Mononuclear cell (primary cell): ENCODE results near the gene TGFB2. TPM values are rescaled to one million over a fixed set of nuclear protein-coding genes. Genes with fewer than 3 reads are reported as not detected.
A peak's percentile ranks its signal among the peaks of the same experiment; 100 is the strongest.

Source experiments
- H3K27me3 ChIP-seq: 2 replicates; pipeline ENCODE4 v1.6.0; 2011; ENCODE audit warnings: low read length, control low read depth; ENCODE audit not compliant: insufficient read depth
- H3K4me1 ChIP-seq: 2 replicates; pipeline ENCODE4 v1.5.1; 2011; ENCODE audit warnings: mild to moderate bottlenecking, low read length, control low read depth; ENCODE audit not compliant: insufficient read depth
- H3K4me3 ChIP-seq: 2 replicates; pipeline ENCODE4 v1.5.1; 2011; ENCODE audit warnings: mild to moderate bottlenecking, low read length, moderate library complexity
- H3K9me3 ChIP-seq: 2 replicates; pipeline ENCODE4 v1.5.1; 2011; ENCODE audit warnings: low read depth, mild to moderate bottlenecking, control low read depth, low read length
- total RNA-seq: library from RNA; depleted of rRNA; stranded (reverse); fragments of >200 nt; gene quantifications from one replicate; pipeline ENCODE4 v1.2.3, GENCODE V29; 2012

Gene TGFB2
- total RNA-seq, 1 donor: 0.31 TPM

DNA sequence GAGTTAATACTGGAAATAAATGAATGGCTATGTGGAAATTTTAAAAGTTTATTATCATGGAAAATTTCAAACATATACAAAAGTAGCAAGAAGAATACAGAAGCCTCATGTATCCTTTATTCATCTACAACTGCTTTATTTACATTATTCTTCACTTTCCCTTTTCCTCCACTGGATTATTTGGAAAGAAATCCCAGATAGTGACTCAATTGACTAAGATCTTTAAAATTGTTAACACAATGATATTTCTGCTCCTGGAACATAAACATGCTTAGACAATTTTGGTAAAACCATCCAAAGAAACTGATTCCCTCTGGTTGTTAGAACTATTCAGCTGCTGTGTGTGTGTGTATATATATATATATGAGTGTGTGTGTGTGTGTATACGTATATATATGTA, 116.2 kb downstream of the TGFB2 start:
- H3K27me3 ChIP-seq: no peaks in the 10 kb centered on the region
- H3K4me1 ChIP-seq: peaks cover 33% of the 10 kb centered on the region
- no peak overlapping the region for H3K4me3 ChIP-seq
- H3K9me3 ChIP-seq: no peaks in the 10 kb centered on the region

DNA sequence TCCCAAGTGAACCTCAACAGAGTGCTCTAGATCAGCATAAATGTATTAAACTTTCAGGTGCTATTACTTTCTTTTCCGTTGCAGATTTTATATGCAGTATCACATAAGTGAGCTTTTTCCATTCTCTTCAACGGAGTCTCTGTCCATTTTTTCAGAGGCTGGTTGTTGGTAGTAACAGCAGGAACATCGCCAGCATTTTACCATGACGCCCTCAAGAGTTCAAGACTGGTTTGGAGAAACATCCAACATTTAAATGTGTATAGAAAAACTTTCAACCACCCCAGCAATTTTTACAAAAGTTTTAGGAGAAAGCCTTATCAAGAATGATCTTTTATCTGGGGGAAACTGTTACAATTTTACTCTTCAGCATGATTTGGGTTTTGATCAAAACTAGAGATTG, 117.0 kb downstream of the TGFB2 start:
- Histone ChIP-seq H3K4me3 (no peak overlapping the region), H3K27me3 (no peaks in the 10 kb centered on the region), H3K4me1 (peaks cover 33% of the 10 kb centered on the region), H3K9me3 (no peaks in the 10 kb centered on the region)

DNA sequence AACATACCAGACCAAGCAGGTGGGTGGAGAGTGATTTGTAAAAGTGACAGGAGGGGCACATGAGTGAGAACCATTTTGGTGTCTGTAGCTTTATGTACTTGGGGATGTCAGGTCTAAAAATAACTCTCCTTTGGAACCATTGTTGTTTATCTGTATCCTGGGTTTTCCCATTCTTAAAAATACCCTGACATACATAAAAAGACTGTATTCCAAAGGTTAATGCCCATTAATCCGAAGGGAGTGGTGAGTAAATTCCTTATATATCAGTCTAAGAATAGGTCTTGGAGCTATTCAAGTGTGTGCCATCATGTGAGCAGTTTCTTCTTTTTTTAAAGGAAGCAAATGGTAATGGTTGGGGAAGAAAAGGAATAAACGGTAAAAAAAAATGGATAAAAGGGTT, 117.5 kb downstream of the TGFB2 start:
- Histone ChIP-seq H3K27me3 (no peaks in the 10 kb centered on the region), H3K9me3 (no peaks in the 10 kb centered on the region), H3K4me3 (no peak overlapping the region), H3K4me1 (peaks cover 33% of the 10 kb centered on the region)

DNA sequence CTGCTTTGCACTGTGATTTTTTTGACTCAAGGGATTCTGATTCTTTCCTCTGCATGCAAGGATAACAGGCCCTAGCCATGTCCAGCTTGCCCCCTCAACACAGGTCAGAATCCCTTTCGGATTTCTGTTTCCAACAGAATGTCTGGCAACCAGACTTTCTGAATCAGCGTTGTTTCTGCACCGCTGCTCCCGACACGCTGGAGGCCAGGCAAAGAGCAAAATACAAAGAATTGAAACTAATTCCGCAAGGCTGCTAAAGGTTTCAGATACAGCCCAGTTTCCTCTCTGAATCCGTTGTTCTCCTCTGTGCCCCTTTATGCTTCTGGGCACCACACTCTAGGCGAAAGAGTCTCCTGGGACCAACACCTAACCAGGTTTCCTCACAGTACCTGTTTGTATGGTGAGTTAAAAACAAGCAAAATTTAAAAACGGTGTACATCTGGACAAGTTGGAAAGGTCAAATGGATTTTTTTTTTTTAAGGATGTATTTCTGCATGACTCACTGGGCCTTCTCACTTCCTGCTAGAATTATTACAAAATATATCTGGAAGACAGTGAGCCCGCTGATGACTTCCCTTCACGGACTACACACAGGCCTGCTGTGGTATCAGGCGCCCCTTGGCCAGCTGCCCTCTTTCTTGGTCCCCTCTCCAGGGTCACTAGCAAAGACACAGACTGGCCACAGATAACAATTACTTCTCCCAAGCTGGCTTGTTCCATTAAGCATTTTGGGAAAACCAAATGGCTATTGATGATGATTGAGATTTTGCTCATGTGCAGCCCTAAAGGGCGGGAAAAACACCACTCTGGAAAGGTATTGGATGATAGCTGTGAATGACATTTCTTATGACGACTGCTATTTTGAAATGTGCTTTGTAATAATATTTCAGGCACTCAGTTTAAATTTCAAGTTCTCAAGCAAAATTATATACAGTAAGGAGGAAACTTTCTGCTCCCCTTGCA, 118.3 kb downstream of the TGFB2 start:
- H3K9me3 ChIP-seq: no peaks in the 10 kb centered on the region
- H3K4me3 ChIP-seq: peak overlapping the region; percentile 17
- peaks cover 37% of the 10 kb centered on the region for H3K4me1 ChIP-seq
- H3K27me3 ChIP-seq: no peaks in the 10 kb centered on the region

DNA sequence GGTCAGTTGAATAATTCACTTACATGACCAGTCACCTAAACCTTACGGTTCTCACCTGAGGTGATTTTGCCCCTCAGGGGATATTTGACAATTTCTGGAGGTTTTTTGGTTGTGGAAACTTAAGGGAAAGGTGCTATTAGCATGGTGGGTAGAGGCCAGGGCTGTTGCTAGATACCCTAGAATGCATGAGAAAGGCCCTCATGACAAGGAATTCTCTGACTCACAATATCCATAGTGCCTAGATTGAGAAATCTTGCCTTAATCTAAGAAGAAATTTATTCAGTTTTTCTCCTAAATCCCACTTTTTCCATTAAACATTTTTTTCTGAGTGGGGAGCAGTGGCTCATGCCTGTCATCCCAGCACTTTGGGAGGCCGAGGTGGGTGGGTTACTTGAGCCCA, 119.7 kb downstream of the TGFB2 start:
- Histone ChIP-seq H3K9me3 (no peaks in the 10 kb centered on the region), H3K4me3 (no peak overlapping the region), H3K4me1 (peaks cover 35% of the 10 kb centered on the region), H3K27me3 (no peaks in the 10 kb centered on the region)

DNA sequence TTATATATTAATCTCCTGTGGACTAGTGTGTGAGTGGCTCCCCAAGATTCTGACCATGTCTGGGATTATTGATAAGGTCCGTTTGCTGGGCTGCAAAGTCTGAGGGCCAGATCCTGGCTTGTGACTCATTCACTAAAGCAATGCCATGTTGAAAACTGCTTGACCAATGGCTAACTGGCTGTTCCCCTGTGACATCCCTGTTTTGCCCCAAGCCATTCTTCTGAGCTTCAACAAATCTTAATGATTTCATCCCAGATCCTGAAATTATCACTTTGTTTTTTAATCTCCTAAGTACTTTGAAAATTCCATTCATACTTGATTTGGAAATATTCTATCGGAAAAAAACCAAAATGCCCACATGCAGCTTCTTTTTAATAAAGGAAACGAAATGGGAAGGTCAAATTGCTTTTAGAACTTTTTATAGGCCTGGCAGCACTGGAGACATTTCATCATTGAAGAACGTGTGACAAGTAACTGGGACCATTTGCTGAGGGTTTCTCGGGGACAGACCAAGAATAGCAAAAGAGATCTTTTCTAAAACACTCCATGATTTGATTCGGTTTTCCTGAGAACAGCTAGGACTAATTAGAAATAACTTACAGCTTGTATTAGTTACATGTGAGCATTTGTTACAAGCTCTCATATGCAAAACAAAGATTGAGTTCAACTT, 121.3 kb downstream of the TGFB2 start:
- no peaks in the 10 kb centered on the region for H3K9me3 ChIP-seq

DNA sequence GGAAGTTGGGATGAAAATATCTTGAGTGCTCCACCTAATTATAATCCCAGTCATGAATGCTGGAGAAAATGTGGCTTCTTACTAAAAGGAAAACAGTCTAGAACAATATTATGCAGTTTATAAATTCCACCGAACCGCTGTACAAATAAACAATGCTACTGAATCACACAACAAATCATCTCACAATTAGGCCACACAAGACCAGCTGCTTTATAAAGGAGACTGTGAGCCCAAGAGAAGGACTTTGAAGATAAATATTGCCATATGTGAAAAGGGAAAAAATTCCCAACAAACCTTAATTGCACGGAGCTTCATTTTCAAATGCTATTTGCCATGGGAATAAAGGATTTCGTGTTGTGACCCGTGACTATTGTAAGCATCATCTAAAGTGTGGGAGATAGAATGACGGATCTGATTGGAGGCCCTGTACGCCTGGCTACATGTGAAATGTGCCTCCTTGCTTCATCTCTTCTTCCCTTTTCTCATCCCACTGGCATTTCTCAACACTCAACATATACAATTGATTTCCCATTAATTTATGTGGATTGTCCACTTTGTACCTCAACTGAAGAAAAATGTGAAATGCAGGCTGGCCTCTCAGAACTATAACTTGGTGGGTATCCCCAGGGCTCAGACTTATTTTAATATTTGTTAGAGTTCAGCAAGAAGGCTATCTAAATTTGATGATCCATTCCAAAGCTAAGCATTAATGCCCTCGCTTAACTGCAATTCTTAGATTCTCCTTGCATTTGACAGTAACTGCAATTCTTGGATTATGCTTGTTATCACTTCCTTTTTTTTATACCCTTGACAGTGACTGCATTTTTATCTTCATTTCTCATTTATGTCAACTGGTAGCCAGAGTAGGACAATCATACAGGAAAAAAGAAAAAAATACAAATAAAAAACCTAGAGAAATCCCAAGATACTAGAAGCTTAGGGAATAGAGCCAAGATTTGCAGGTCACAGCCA, 122.3 kb downstream of the TGFB2 start:
- Histone ChIP-seq H3K9me3 (no peaks in the 10 kb centered on the region), H3K27me3 (no peaks in the 10 kb centered on the region), H3K4me1 (peaks cover 26% of the 10 kb centered on the region), H3K4me3 (no peak overlapping the region)

More for the DNA sequence above, 121.3 kb downstream of the TGFB2 start:
- no peak overlapping the region for H3K4me3 ChIP-seq
- H3K4me1 ChIP-seq: peaks cover 29% of the 10 kb centered on the region
- no peaks in the 10 kb centered on the region for H3K27me3 ChIP-seq

DNA sequence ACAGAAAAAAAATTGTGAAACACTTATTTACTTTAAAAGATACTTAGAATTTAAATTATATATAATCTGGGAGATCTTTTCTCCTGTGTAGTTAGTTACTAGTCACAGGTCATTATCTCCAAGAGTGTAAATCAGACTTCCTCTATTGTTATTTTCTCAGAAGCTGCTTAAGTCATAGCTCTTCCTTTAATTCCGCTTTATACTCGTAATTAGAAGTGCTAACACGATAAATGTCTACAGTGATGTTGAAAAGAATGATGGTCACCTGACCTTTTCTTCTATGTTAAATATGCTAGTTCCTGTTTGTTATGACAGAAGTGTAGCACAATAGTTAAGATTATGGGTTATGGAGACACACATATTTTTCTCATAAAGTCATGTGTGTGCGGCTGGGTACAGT, 123.6 kb downstream of the TGFB2 start:
- peaks cover 19% of the 10 kb centered on the region for H3K4me1 ChIP-seq
- H3K4me3 ChIP-seq: no peak overlapping the region
- no peaks in the 10 kb centered on the region for H3K9me3 ChIP-seq
- H3K27me3 ChIP-seq: no peaks in the 10 kb centered on the region

DNA sequence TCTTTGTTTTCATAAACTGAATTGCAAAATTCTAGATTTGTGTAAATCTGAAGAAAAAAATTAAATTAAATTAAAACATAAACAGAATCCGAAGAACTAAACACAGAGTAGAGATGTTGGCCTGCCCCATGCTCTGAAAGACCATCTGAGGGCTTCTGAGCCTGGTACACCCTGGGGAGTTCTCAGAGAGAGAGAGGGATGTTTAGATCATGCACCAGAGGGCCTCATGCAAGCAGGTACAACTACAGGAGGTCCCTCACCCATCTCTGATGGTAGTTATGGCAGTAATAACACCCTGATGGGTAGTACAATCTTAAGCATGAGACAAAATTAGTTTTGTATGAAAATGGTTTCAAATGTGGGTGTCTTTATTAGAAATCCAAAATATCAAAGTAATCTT, 127.7 kb downstream of the TGFB2 start:
- H3K9me3 ChIP-seq: no peaks in the 10 kb centered on the region
- H3K4me1 ChIP-seq: peaks cover 17% of the 10 kb centered on the region
- no peak overlapping the region for H3K4me3 ChIP-seq
- H3K27me3 ChIP-seq: no peaks in the 10 kb centered on the region

DNA sequence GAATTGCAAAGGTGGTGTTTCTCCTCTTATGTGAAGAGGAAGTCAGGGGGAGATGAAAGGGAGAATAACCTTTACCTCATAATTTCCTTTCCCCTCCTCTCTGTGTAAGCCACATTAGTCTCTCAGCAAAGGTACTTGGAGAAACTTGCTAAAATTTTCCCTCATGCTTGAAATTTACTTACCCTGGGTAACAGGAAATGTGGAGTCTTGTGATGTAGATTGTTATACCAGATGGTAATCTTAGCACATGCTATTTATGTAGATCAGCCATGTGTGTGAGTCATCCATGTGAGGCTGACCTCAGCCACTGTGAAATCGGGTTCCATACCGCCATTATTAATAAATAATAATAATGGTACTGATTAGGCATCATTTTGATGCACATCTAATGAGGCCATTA, 128.4 kb downstream of the TGFB2 start:
- no peaks in the 10 kb centered on the region for H3K27me3 ChIP-seq
- H3K9me3 ChIP-seq: no peaks in the 10 kb centered on the region
- peaks cover 15% of the 10 kb centered on the region for H3K4me1 ChIP-seq
- no peak overlapping the region for H3K4me3 ChIP-seq

DNA sequence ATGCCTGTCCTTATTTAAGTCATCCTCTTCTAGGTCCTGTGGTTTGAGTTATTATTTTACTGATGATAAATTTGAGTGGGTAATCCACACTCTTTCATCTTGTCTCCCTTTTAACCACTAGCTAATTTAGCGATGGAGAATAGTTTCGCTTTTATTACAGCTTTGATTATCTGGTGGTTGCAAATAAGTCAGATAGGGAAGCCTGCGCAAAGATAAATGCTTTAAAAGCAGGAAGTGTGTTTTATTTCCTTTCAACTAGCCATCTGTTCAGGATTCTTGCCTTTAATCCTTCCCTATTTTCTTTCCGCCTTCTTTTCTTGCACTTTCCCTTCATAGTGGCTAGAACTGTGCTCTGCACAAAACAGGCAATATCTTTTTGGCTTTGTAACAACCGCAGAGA, 129.0 kb downstream of the TGFB2 start:
- no peak overlapping the region for H3K4me3 ChIP-seq
- peaks cover 11% of the 10 kb centered on the region for H3K4me1 ChIP-seq
- no peaks in the 10 kb centered on the region for H3K27me3 ChIP-seq
- H3K9me3 ChIP-seq: no peaks in the 10 kb centered on the region

DNA sequence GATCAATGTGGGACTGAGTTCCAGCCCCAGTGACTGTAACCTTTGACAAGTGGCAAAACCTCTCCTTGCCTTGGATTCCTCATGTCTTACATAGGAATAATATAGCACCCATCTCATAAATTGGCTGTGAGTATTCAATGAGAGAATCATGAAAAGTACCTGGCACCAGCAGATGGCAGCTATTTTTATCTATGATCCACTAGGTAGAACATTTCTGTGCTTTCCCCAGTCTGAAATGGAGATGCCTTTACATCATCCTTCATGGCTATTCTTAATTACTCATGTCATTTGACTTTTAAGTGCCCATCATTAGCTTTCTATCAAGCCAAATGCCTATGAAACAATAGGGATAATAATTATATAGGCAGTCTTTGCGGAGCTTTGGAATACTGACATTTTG, 130.1 kb downstream of the TGFB2 start:
- H3K4me3 ChIP-seq: no peak overlapping the region
- peaks cover 10% of the 10 kb centered on the region for H3K4me1 ChIP-seq
- no peaks in the 10 kb centered on the region for H3K9me3 ChIP-seq
- H3K27me3 ChIP-seq: no peaks in the 10 kb centered on the region

DNA sequence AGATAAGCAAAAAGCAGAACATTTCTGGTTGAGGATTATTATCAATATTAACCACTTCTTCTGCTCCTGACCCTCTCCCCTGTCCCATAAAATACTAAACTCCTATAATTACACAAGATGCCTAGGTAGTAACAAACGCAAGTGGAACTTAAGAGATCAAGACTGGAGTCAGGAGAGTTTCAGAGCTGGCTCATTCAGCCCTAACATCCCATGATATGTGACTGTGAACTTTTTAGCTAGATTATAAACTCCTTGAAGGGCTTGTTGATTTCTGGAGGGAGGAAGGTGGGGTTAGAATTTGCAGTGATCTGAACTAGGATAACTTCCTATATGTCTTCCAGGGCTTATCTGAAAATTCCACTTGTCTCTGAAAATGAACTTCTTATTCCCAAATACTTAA, 130.6 kb downstream of the TGFB2 start:
- H3K4me1 ChIP-seq: peaks cover 10% of the 10 kb centered on the region
- no peaks in the 10 kb centered on the region for H3K27me3 ChIP-seq

DNA sequence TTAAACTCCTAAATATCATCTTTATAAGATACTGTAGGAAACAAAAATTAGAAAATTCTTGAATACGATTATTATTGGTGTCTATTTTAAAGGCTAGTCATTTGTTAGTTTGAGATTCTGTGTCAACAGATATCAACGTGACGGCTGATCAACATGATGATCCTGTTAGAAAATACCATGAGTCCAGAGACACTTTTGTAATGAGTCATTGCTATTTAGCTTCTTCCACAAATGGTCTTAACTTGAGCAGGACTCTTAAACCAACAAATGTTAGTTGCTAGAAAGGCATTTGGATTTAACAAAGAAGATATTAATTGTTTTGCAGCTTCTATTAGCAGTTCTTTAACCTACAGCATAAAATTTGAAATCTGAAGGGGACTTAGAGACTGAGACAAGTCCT, 131.2 kb downstream of the TGFB2 start:
- Histone ChIP-seq H3K4me1 (peaks cover 10% of the 10 kb centered on the region), H3K9me3 (no peaks in the 10 kb centered on the region), H3K27me3 (no peaks in the 10 kb centered on the region), H3K4me3 (no peak overlapping the region)

More for the DNA sequence above, 130.6 kb downstream of the TGFB2 start:
- H3K9me3 ChIP-seq: no peaks in the 10 kb centered on the region
- no peak overlapping the region for H3K4me3 ChIP-seq

DNA sequence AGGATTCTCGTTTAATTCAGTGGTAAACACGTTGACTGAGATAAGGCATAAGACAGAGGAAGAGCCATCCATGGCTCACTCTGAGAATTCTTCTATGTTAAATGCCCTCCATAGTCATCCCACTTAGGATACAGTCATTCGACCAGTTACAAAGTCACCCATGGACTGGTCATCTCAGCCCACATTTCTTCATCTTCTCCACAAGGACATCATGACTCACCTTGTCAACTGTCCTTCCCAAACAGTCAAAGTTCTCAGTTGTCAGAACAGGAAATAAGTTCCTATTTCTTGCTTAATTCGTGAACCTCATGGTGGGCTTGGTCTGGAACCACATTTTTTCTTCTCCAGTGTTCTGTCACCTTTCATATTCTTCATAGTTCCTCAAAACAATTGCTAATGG, 133.2 kb downstream of the TGFB2 start:
- Histone ChIP-seq H3K27me3 (no peaks in the 10 kb centered on the region), H3K4me1 (peaks cover 9% of the 10 kb centered on the region), H3K9me3 (no peaks in the 10 kb centered on the region), H3K4me3 (no peak overlapping the region)
